ENCODE data around the gene CCDC24.

DNA sequence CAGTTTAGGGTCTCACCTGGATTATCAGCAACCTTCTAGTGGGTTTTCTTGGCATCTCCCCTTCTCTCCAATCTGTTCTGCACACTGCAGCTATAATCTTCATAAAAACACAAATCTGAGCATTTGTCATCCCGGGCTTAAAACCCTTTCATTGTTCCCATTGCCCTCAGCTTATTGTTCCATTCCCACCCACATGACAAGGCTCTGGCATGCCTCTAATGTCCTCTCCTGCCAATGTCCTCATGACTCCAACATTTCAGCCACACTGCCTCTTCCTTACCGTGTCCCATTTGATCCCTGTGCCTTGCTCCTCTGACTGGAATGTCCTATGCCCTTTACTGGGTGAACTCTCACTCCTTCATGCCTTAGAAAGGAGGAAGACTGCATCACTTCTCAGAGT is 29.1 kb upstream of the CCDC24 start:
- TF ChIP-seq EP300 (IDR thresholded peaks at IDR 0.05; ENCODE audit: borderline replicate concordance) (no peak), CEBPB (IDR thresholded peaks at IDR 0.05) (no peak), RAD21 (IDR thresholded peaks at IDR 0.05; ENCODE audit: low read depth) (no peak), TCF12 (IDR thresholded peaks at IDR 0.05; ENCODE audit: low read depth) (no peak)
- TF ChIP-seq, protein P1, sequence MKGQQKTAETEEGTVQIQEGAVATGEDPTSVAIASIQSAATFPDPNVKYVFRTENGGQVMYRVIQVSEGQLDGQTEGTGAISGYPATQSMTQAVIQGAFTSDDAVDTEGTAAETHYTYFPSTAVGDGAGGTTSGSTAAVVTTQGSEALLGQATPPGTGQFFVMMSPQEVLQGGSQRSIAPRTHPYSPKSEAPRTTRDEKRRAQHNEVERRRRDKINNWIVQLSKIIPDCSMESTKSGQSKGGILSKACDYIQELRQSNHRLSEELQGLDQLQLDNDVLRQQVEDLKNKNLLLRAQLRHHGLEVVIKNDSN (IDR thresholded peaks at IDR 0.05), result no peak
- TF ChIP-seq, protein P2, sequence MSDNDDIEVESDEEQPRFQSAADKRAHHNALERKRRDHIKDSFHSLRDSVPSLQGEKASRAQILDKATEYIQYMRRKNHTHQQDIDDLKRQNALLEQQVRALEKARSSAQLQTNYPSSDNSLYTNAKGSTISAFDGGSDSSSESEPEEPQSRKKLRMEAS (IDR thresholded peaks at IDR 0.05), result no peak
- TF ChIP-seq, protein P3, sequence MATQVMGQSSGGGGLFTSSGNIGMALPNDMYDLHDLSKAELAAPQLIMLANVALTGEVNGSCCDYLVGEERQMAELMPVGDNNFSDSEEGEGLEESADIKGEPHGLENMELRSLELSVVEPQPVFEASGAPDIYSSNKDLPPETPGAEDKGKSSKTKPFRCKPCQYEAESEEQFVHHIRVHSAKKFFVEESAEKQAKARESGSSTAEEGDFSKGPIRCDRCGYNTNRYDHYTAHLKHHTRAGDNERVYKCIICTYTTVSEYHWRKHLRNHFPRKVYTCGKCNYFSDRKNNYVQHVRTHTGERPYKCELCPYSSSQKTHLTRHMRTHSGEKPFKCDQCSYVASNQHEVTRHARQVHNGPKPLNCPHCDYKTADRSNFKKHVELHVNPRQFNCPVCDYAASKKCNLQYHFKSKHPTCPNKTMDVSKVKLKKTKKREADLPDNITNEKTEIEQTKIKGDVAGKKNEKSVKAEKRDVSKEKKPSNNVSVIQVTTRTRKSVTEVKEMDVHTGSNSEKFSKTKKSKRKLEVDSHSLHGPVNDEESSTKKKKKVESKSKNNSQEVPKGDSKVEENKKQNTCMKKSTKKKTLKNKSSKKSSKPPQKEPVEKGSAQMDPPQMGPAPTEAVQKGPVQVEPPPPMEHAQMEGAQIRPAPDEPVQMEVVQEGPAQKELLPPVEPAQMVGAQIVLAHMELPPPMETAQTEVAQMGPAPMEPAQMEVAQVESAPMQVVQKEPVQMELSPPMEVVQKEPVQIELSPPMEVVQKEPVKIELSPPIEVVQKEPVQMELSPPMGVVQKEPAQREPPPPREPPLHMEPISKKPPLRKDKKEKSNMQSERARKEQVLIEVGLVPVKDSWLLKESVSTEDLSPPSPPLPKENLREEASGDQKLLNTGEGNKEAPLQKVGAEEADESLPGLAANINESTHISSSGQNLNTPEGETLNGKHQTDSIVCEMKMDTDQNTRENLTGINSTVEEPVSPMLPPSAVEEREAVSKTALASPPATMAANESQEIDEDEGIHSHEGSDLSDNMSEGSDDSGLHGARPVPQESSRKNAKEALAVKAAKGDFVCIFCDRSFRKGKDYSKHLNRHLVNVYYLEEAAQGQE (IDR thresholded peaks at IDR 0.05; ENCODE audit: low read depth), result no peak
